ENCODE measurements around the gene IL17RD.

DNA sequence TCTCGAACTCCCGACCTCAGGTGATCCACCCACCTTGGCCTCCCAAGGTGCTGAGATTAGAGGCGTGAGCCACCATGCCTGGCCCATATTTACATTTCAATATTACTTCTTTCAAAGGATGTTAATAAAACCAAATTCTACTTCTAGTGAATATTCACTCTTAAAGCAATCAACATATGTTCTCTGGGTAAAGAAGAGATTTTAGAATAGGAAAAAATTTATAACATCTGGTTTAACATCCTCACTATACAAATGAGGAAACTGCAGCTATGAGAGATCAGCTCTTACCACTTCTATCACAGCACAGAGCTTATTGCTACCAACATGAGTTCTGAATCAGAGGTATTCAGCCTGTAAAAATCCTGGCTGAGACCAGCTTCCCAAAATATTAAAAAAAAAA, 48.7 kb downstream of the IL17RD start:
- TF ChIP-seq, protein P1, sequence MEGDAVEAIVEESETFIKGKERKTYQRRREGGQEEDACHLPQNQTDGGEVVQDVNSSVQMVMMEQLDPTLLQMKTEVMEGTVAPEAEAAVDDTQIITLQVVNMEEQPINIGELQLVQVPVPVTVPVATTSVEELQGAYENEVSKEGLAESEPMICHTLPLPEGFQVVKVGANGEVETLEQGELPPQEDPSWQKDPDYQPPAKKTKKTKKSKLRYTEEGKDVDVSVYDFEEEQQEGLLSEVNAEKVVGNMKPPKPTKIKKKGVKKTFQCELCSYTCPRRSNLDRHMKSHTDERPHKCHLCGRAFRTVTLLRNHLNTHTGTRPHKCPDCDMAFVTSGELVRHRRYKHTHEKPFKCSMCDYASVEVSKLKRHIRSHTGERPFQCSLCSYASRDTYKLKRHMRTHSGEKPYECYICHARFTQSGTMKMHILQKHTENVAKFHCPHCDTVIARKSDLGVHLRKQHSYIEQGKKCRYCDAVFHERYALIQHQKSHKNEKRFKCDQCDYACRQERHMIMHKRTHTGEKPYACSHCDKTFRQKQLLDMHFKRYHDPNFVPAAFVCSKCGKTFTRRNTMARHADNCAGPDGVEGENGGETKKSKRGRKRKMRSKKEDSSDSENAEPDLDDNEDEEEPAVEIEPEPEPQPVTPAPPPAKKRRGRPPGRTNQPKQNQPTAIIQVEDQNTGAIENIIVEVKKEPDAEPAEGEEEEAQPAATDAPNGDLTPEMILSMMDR (IDR thresholded peaks at IDR 0.05), result no peak
- no peak for TF ChIP-seq EZH2 (IDR thresholded peaks at IDR 0.05; ENCODE audit: borderline replicate concordance, insufficient read depth, low read depth, low read length, poor library complexity, severe bottlenecking)

Data from B cell (primary cell).